ENCODE results near the gene SYCP2L. TPM values are rescaled to one million over a fixed set of nuclear protein-coding genes. Genes with fewer than 3 reads are reported as not detected.
"Not testable (repeated sequence)": the region's sequence is repeated elsewhere in the genome, so short reads cannot be mapped to it uniquely, and the experiment has no call there.

The SYCP2L gene
- total and polyA plus RNA-seq, 9 of the 15 experiments (the other 6 are each of a cell fraction or from before 2014, with no cell fraction given) = 12.4 to 46.9 (median 22.0) TPM

DNA sequence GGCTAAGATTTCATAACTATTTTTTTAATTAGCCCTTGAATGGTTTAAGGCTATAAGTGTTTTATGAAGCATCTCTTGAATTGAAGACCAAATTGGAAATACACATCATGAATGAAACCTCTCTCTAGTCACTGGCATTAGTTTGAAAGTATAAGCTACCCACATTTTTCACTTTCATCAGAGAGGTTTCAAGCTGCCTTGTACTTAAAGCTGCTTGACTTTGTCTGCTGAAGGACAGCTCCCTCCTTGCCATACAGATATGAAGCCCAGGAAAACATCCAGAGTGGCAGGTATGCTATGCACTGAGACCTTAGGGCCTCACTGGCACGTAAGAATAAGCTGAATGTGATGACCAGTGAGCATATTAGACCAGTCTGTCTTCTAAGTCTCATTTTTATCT, 94.6 kb downstream of the SYCP2L start (continued):
- TF ChIP-seq, protein P1, sequence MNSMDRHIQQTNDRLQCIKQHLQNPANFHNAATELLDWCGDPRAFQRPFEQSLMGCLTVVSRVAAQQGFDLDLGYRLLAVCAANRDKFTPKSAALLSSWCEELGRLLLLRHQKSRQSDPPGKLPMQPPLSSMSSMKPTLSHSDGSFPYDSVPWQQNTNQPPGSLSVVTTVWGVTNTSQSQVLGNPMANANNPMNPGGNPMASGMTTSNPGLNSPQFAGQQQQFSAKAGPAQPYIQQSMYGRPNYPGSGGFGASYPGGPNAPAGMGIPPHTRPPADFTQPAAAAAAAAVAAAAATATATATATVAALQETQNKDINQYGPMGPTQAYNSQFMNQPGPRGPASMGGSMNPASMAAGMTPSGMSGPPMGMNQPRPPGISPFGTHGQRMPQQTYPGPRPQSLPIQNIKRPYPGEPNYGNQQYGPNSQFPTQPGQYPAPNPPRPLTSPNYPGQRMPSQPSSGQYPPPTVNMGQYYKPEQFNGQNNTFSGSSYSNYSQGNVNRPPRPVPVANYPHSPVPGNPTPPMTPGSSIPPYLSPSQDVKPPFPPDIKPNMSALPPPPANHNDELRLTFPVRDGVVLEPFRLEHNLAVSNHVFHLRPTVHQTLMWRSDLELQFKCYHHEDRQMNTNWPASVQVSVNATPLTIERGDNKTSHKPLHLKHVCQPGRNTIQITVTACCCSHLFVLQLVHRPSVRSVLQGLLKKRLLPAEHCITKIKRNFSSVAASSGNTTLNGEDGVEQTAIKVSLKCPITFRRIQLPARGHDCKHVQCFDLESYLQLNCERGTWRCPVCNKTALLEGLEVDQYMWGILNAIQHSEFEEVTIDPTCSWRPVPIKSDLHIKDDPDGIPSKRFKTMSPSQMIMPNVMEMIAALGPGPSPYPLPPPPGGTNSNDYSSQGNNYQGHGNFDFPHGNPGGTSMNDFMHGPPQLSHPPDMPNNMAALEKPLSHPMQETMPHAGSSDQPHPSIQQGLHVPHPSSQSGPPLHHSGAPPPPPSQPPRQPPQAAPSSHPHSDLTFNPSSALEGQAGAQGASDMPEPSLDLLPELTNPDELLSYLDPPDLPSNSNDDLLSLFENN (IDR thresholded peaks at IDR 0.05; ENCODE audit: low read depth in 2 of 2, low read length in 2 of 2) = no peak
- no peak for TF ChIP-seq ZNF778 (CRISPR knock-in tag; IDR thresholded peaks at IDR 0.05)
- no peak for TF ChIP-seq MCM2 (IDR thresholded peaks at IDR 0.05; ENCODE audit: low read depth)
- TF ChIP-seq BRD4 (IDR thresholded peaks at IDR 0.05) = no peak
- TF ChIP-seq PYGO2 (tag; IDR thresholded peaks at IDR 0.05) = no peak
- no peak for TF ChIP-seq PTBP1 (IDR thresholded peaks at IDR 0.05; ENCODE audit: low read depth, low read length)
- no peak for TF ChIP-seq RFX5 (IDR thresholded peaks at IDR 0.05; ENCODE audit: low read depth, low read length)
- no peak for TF ChIP-seq PHTF2 (CRISPR knock-in tag; IDR thresholded peaks at IDR 0.05)
- no peak for TF ChIP-seq ZNF23 (CRISPR knock-in tag; IDR thresholded peaks at IDR 0.05)

DNA sequence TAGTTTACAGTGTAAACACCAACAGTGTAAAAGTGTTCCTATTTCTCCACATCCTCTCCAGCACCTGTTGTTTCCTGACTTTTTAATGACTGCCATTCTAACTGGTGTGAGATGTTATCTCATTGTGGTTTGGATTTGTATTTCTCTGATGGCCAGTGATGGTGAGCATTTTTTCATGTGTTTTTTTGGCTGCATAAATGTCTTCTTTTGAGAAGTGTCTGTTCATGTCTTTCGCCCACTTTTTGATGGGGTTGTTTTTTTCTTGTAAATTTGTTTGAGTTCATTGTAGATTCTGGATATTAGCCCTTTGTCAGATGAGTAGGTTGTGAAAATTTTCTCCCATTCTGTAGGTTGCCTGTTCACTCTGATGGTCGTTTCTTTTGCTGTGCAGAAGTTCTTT, 98.1 kb downstream of the SYCP2L start:
- FAIRE-seq; H3K9me3 ChIP-seq (replicated peaks; ENCODE audit: control insufficient read depth, insufficient read depth, low read depth, low read length); ATAC-seq; H3K27ac ChIP-seq (ENCODE audit: extremely low read depth, low read depth, low read length); H2AFZ ChIP-seq (ENCODE audit: low read depth, low read length); CTCF ChIA-PET (ENCODE audit: low intra/inter-chr PET ratio); H3K27me3 ChIP-seq (ENCODE audit: control insufficient read depth in 2 of 2, insufficient read depth in 2 of 2, low read length in 2 of 2); H3K79me2 ChIP-seq (ENCODE audit: control insufficient read depth, insufficient read depth, low read length); H3K9ac ChIP-seq (ENCODE audit: insufficient read depth in 1 of 2, low read depth in 2 of 2, low read length in 2 of 2); in situ Hi-C loops (cut with MboI); H4K20me1 ChIP-seq (replicated peaks; ENCODE audit: control insufficient read depth, insufficient read depth, low read length); DNase-seq (ENCODE audit: extremely low read depth in 1 of 4, low spot score in 3 of 4); H3K4me3 ChIP-seq; H3K36me3 ChIP-seq (ENCODE audit: control insufficient read depth, insufficient read depth, low read length); H3K4me2 ChIP-seq (ENCODE audit: insufficient read depth, low read length); POLR2A ChIA-PET; BruUV-seq (replicated peaks); H3K9me1 ChIP-seq (ENCODE audit: control insufficient read depth, insufficient read depth, low read length); intact Hi-C loops (cut with micrococcal nuclease); H3K4me1 ChIP-seq (replicated peaks in 1 of 2; ENCODE audit: control insufficient read depth in 2 of 2, insufficient read depth in 2 of 2, low read length in 2 of 2): not testable (repeated sequence)
- TF ChIP-seq, protein P2, sequence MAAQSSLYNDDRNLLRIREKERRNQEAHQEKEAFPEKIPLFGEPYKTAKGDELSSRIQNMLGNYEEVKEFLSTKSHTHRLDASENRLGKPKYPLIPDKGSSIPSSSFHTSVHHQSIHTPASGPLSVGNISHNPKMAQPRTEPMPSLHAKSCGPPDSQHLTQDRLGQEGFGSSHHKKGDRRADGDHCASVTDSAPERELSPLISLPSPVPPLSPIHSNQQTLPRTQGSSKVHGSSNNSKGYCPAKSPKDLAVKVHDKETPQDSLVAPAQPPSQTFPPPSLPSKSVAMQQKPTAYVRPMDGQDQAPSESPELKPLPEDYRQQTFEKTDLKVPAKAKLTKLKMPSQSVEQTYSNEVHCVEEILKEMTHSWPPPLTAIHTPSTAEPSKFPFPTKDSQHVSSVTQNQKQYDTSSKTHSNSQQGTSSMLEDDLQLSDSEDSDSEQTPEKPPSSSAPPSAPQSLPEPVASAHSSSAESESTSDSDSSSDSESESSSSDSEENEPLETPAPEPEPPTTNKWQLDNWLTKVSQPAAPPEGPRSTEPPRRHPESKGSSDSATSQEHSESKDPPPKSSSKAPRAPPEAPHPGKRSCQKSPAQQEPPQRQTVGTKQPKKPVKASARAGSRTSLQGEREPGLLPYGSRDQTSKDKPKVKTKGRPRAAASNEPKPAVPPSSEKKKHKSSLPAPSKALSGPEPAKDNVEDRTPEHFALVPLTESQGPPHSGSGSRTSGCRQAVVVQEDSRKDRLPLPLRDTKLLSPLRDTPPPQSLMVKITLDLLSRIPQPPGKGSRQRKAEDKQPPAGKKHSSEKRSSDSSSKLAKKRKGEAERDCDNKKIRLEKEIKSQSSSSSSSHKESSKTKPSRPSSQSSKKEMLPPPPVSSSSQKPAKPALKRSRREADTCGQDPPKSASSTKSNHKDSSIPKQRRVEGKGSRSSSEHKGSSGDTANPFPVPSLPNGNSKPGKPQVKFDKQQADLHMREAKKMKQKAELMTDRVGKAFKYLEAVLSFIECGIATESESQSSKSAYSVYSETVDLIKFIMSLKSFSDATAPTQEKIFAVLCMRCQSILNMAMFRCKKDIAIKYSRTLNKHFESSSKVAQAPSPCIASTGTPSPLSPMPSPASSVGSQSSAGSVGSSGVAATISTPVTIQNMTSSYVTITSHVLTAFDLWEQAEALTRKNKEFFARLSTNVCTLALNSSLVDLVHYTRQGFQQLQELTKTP (IDR thresholded peaks at IDR 0.05; ENCODE audit: low read depth in 1 of 2, partially characterized antibody in 2 of 2) = peak in 1 of 2 experiments; percentile 94
- WGBS (ENCODE audit: insufficient coverage, low coverage, missing lambda C conversion rate) = 17% methylated on average over 1 of the region's 2 CpGs
